ENCODE measurements around the gene SLIT3. TPM values are rescaled to one million over a fixed set of nuclear protein-coding genes. Genes with fewer than 3 reads are reported as not detected.

Gene SLIT3
- total and polyA plus RNA-seq, 9 of the 15 experiments (the other 6 are each of a cell fraction or from before 2014, with no cell fraction given): 0.01 to 0.04 TPM; not detected in 7

GRCh38 chr5:168875832-168876231, 425.1 kb downstream of the SLIT3 start:
- Histone ChIP-seq H3K9ac (ENCODE audit: insufficient read depth in 1 of 2, low read depth in 2 of 2, low read length in 2 of 2) (no peak overlapping the region), H3K27me3 (ENCODE audit: control insufficient read depth in 2 of 2, insufficient read depth in 2 of 2, low read length in 2 of 2) (peaks cover under 1 to 31% of the 10 kb centered on the region in 2 experiments; a peak in 4 of 5 replicates), H3K4me2 (ENCODE audit: insufficient read depth, low read length) (no peak overlapping the region), H2AFZ (ENCODE audit: low read depth, low read length) (no peak overlapping the region), H3K79me2 (ENCODE audit: control insufficient read depth, insufficient read depth, low read length) (no peaks in the 10 kb centered on the region), H3K36me3 (ENCODE audit: control insufficient read depth, insufficient read depth, low read length) (no peaks in the 10 kb centered on the region), H3K4me3 (no peak overlapping the region), H3K9me1 (ENCODE audit: control insufficient read depth, insufficient read depth, low read length) (no peaks in the 10 kb centered on the region), H3K9me3 (replicated peaks; ENCODE audit: control insufficient read depth, insufficient read depth, low read depth, low read length) (no peaks in the 10 kb centered on the region), H3K4me1 (replicated peaks in 1 of 2; ENCODE audit: control insufficient read depth in 2 of 2, insufficient read depth in 2 of 2, low read length in 2 of 2) (no peaks in the 10 kb centered on the region), H3K27ac (ENCODE audit: extremely low read depth, low read depth, low read length) (no peak overlapping the region), H4K20me1 (replicated peaks; ENCODE audit: control insufficient read depth, insufficient read depth, low read length) (no peaks in the 10 kb centered on the region)
- intact Hi-C loops (cut with micrococcal nuclease): loop anchor here (10.0 kb wide), 1 partner anchor 191 kb away; no protein-coding TSS in a partner anchor
- in situ Hi-C loops (cut with MboI): no loop called here
- ChIA-PET POLR2A (interaction anchor here (0.6 kb wide), 1 partner anchor 1689 kb away, joined by 4 read pairs; no protein-coding TSS in a partner anchor), CTCF (ENCODE audit: low intra/inter-chr PET ratio) (no interaction called here)
- FAIRE-seq (no peak), ATAC-seq (no peak), DNase-seq (ENCODE audit: extremely low read depth in 1 of 4, low spot score in 3 of 4) (no peak)
- no peak for TF ChIP-seq NFXL1 (CRISPR knock-in tag; IDR thresholded peaks at IDR 0.05)
- no peak for TF ChIP-seq RBFOX2 (IDR thresholded peaks at IDR 0.05; ENCODE audit: low read depth, low read length)
- TF ChIP-seq ZNF41 (CRISPR knock-in tag; conservative IDR thresholded peaks at IDR 0.05): no peak
- TF ChIP-seq RBBP5 (IDR thresholded peaks at IDR 0.05; ENCODE audit: borderline replicate concordance, insufficient read depth, low read length, poor library complexity, severe bottlenecking): no peak
- TF ChIP-seq PTTG1 (tag; IDR thresholded peaks at IDR 0.05; ENCODE audit: low read depth): no peak
- TF ChIP-seq MECOM (CRISPR knock-in tag; IDR thresholded peaks at IDR 0.05): no peak
- no peak for TF ChIP-seq NCOR1 (IDR thresholded peaks at IDR 0.05)
- no peak for TF ChIP-seq E2F6 (IDR thresholded peaks at IDR 0.05; ENCODE audit: borderline replicate concordance in 1 of 2, extremely low read depth in 1 of 2, insufficient read depth in 1 of 2, insufficient read length in 1 of 2, low read depth in 1 of 2, low read length in 1 of 2, poor library complexity in 1 of 2, severe bottlenecking in 1 of 2)
- no TSS peak for BruUV-seq (replicated peaks)
- WGBS (ENCODE audit: insufficient coverage, low coverage, missing lambda C conversion rate): 2% methylated on average over 5 of the region's 5 CpGs
